LNCaP clone FGC (cell line): Measurements from ENCODE around the gene ANGPTL8.

Experiments used
- DNase-seq: peaks from one replicate; pipeline ENCODE4 v3.0.0-alpha.2; 2011; ENCODE audit warnings: low read depth
- H3K4me3 ChIP-seq: 2 replicates; pipeline ENCODE4 v1.5.1; 2011; ENCODE audit warnings: mild to moderate bottlenecking, low read depth, low read length, control low read depth
- CTCF ChIP-seq: IDR thresholded peaks from 2 replicates; pipeline ENCODE4 v1.5.1; 2012; ENCODE audit warnings: mild to moderate bottlenecking; ENCODE audit not compliant: control insufficient read depth, insufficient read depth; ENCODE audit errors: extremely low read depth

ANGPTL8 gene

DNA sequence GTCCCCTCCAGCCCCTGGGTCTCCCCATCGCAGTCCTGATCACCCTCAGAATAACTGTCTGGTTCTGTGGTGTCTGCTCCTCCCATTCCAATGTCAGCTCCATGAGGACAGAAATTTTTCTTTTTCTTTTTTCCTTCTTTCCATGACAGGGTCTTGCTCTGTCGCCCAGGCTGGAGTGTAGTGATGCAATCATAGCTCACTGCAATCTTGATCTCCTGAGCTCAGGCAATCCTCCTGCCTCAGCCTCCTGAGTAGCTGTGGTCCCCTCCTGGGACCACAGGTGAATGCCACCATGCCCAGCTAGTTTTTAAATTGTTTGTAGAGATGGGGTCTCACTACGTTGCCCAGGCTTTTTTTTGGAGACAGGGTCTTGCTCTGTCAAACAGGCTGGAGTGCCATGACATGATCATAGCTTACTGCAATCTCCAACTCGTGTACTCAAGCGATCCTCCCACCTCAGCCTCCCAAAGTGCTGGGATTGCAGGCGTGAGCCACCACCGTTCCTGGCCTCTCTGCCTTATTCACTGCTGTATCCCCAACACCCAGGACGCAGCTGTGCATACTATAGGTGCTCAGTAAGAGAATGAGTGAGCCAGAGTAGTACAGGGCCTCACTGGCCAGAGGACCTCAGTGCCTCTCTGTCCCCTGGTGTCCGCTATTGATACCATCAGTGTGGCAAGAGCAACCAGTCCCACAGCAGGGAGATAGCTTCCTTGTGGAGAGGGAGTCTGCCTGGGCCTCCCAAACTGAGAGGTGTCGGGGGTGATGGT, 28.1 kb downstream of the ANGPTL8 start:
- TF ChIP-seq CTCF, result no peak
- no peak for DNase-seq
- no peak overlapping the region for H3K4me3 ChIP-seq

GRCh38 chr19:11268783-11269267, 29.4 kb downstream of the ANGPTL8 start:
- no peak overlapping the region for H3K4me3 ChIP-seq
- TF ChIP-seq CTCF, result no peak
- DNase-seq, result no peak

- H3K4me3 ChIP-seq, result no peak overlapping the region
- no peak for TF ChIP-seq CTCF
- no peak for DNase-seq
These were observed 30.0 kb downstream of the ANGPTL8 start for GRCh38 chr19:11269408-11269807.

DNA sequence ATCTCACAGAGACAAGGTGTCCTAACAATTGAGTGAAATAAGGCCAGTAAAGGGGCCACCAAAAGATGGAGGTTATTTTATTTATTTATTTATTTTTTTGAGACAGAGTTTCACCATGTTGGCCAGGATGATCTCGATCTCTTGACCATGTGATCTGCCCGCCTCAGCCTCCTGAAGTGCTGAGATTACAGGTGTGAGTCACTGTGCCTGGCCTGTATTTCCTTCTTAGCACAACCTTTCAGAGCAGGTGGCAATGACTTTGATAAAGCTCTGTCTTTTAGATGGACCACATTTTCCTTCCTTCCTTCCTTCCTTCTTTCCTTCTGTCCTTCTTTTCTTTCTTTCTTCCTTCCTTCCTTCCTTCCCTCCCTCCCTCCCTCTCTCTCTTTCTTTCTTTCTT, 33.9 kb downstream of the ANGPTL8 start:
- TF ChIP-seq CTCF, result no peak
- no peak overlapping the region for H3K4me3 ChIP-seq
- no peak for DNase-seq

GRCh38 chr19:11273989-11274388, 34.6 kb downstream of the ANGPTL8 start:
- H3K4me3 ChIP-seq, result no peak overlapping the region
- TF ChIP-seq CTCF, result no peak
- DNase-seq, result no peak

DNA sequence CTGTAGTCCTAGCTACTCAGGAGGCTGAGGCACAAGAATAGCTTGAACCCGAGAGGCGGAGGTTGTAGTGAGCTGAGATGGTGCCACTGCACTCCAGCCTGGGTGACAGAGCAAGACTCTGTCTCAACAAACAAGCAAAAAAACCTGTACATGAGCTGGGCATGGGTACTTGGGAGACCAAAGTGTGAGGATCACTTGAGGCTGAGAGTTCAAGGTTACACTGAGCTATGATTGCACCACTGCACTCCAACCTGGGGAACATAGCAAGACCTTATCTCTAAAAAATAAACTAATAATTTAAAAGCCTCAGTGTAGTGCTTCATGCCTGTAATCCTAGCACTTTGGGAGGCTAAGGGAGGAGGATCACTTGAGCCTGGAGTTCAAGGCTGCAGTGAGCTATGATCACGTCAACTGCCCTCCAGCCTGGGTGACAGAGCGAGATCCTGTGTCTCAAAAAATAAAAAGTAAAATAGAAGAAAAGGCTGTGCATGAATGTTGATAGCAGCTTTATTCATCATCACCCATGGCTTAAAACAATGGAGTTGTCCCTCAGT, 35.2 kb downstream of the ANGPTL8 start:
- H3K4me3 ChIP-seq, result no peak overlapping the region
- no peak for DNase-seq
- TF ChIP-seq CTCF, result no peak
